GM18873 (cell line): ENCODE measurements around the gene TEX44.

Source experiments
- ATAC-seq: cut with Tn5 transposase; IDR thresholded peaks from one replicate; pipeline ENCODE4 v1.9.1; 2021; ENCODE audit warnings: mild to moderate bottlenecking, moderate library complexity, moderate number of reproducible peaks; ENCODE audit not compliant: unreplicated experiment, low FRiP score

The TEX44 gene

GRCh38 chr2:231604101-231604684 is 11.5 kb downstream of the TEX44 start:
- peak; percentile 30 for ATAC-seq

GRCh38 chr2:231604685-231605606 is 12.3 kb downstream of the TEX44 start:
- peak; percentile 79 for ATAC-seq

DNA sequence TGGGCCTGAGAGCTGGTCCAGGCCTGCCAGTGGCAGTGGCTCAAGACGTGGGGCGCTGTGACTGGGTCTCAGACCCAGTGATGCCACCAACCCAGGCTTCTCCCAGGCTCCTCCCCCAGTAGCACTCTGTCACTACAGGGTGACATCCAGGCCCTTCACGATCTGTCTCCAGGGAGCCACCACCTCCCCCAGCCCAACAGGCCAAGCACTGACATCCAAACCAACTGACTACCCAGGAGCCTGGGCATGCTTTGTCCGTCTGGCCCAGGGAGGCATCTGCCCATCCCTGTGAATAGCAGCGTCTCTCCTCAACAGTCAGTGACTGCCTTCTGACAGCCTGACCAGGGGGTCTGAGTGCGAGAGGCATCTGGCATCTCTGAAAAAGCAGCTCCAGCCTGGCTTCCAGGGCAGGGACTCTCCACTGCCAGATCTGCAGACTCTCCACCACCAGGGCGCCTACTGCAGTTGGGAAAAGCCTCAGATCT is 13.0 kb downstream of the TEX44 start:
- ATAC-seq: no peak

- no peak for ATAC-seq
Observed at GRCh38 chr2:231606941-231607340, 14.3 kb downstream of the TEX44 start.

GRCh38 chr2:231611273-231612108 is 18.8 kb downstream of the TEX44 start:
- ATAC-seq: no peak

DNA sequence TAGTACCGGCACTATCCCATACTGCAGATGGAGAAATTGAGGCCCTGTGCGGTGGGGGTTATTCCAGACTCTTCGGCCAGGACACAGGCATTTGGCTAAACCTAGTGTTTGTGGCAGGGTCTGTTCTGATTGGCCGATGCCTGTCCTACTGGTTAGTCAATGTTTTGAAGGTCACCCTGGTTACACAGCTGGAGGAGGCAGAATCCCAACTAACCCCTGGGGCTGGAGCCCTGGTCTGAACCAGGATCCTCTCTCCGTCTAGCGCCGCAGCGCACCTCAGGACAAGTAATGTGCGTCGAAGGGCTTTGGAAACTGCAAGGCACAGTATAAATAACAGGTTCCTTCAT is 19.4 kb downstream of the TEX44 start:
- ATAC-seq: no peak

GRCh38 chr2:231612456-231613330 is 20.0 kb downstream of the TEX44 start:
- no peak for ATAC-seq

DNA sequence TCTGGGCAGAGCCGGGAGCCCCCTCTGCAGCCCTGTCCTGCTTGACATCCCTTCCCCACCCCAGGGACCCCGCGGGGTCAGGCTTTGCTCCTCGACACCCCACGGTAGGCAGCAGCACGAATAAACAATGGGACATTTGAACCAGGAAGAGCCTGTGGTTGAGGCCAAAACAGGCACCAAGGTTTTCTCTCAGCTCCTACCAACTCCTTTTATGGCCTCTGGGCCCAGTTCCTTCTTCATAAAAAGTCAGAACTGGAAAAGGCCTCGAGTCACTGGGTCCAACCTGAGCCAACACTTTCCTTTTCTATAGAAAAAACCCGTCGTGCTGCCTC is 20.6 kb downstream of the TEX44 start:
- ATAC-seq: peak; percentile 7

GRCh38 chr2:231613663-231614558 is 21.2 kb downstream of the TEX44 start:
- ATAC-seq: peak; percentile 52

DNA sequence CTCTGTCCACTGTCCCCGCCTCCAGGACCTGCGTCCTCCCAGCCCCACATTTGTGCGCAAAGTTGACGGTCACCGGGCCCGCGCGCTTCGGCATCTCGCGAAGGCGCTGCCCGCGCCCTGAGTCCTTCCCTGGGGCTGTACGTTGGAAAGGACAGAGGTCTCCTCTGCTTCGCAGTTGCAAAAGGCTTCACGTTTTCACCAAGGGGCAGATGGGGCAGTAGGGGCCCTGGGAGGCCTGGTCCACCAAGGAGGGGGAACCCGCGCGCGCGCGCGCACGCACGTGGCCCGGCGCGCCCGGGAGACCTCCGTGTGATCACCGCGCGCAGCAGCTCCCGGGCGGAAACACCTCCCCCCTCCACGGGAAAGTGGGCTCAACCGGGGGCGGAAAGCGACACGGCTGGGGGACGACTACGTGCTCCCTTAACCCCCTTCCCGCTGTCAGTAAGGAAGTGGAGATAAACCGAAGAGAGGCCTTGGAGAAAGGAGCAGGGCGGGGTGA is 21.9 kb downstream of the TEX44 start:
- no peak for ATAC-seq

DNA sequence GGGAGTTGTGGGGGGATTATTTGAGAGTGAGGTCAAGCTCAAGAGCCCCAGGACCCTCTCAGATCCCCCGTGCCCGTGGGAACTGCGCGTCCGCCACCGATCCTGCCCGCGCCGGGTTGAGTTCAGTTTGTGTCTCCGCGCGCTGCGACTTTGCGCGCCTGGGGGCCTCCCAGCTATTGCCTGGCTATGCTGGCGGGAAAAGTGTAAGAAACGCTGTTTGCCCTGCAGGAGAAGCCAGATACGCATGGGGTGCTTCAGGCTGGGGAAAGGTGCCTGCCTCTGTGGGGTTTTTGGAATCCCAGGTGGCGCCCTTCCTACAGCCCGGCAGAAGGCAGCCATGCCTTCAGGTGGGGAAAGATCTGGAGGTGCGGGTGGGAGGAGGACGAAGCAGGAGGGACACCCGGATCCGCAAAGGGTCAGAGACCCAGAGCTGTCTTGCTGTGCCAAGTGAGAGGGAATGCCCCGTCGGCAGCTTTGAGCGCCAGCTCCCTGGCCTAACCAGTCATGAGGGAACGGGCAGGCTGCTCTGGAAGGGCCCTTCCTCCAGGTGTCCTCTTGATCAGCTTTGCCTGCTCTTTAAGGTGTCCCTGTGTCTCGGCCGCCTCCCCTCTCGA is 22.5 kb downstream of the TEX44 start:
- ATAC-seq: no peak

- ATAC-seq: no peak
Observed at GRCh38 chr2:231616296-231616695, 23.6 kb downstream of the TEX44 start.

GRCh38 chr2:231617059-231617926 is 24.6 kb downstream of the TEX44 start:
- ATAC-seq: no peak

DNA sequence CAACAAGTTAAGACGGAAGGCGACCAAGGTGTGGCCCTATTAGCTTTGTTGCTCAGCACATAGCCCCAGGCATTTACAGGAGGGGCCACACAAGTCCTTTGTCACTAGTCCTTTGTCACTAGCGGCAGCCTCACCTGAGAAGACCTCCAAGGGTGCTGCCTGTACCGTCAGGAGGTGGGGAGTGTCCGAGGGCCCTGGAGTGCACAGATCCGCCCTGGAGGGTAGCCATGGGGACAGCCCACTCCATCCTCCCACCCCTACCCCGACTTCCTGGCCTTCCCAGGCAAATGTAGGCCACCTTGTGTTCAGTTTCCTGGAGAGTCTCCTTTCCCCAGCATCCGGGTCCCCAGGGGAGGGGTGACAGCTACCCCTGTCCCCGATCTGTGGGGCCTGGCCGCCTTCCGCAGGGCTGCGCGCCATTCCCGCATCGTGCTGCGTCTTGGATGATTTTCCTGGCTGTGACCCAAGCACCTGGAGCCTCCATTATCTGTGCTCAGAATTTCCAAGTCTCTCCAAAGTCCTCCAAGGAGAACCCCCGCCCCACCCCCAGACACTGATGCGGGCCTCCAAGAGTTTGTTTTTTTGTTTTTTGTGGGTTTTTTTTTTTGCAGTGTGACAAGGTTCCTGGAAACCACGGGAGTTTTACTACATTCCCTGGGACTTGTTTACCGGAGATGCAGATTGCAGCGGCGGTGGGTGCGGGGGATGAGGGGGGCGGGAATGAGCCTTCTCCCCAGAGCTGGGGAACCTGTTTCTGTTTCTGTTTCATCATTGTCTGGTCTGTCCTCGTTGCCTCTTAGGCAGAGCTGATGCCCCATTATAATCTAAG is 28.6 kb downstream of the TEX44 start:
- ATAC-seq: no peak

- no peak for ATAC-seq
Observed at GRCh38 chr2:231622963-231623362, 30.3 kb downstream of the TEX44 start.

DNA sequence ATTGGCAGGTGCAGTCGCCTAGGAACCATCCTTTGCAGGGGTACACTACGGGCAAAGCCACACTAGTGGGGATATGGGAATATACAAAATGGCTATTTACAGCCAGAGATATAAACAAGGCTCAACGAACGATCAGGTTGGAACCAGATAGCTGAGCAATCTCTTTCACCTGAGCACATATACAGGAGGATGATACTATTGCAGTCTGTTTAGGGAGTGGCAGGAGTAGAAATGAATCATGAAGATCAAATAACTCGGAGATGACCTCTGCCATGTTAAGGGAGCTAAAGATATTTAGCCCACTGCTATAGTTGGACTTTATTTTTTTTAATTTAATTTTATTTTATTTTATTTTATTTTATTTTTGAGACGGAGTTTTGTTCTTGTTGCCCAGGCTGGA is 33.8 kb downstream of the TEX44 start:
- no peak for ATAC-seq
